H1 (cell line): ENCODE results near the gene SMIM13. TPM values are rescaled to one million over a fixed set of nuclear protein-coding genes. Genes with fewer than 3 reads are reported as not detected.

ENCODE experiments used
- CTCF ChIA-PET: fragments of 300-600 bp; sonication (Branson Sonifier 250); formaldehyde crosslinking; loops from one replicate; lab custom pipeline; 2021; ENCODE audit not compliant: partially characterized antibody; lab: Charles Lee
- POLR2A ChIA-PET: fragments of 300-600 bp; sonication (Branson Sonifier 250); formaldehyde crosslinking; loops from one replicate; lab custom pipeline; 2021; ENCODE audit warnings: inconsistent platforms; ENCODE audit not compliant: partially characterized antibody; lab: Charles Lee
- DNase-seq, 2 experiments: peaks; one replicate each; pipeline versions ENCODE4 v3.0.0 to v3.0.0-alpha.2; 2010 to 2022; ENCODE audit warnings: low spot score in 2 of 2, low read depth in 1 of 2, mixed read lengths in 1 of 2
- FAIRE-seq: peaks from 2 replicates; lab custom pipeline; 2011; peaks lifted over from hg19 to GRCh38; lab: Jason Lieb, UNC
- H2AFZ ChIP-seq: 2 replicates; pipeline ENCODE4 v1.8.1; 2012; ENCODE audit warnings: low read length, inconsistent platforms
- H2AK5ac ChIP-seq: 2 replicates; pipeline ENCODE4 v1.6.1; 2013; ENCODE audit warnings: low read depth, low read length
- H2BK120ac ChIP-seq: replicated peaks from 2 replicates; pipeline ENCODE3; 2013; ENCODE audit warnings: low read depth, low read length, inconsistent platforms
- H2BK12ac ChIP-seq: 2 replicates; pipeline ENCODE4 v1.6.1; 2013; ENCODE audit warnings: low read depth, low read length
- H2BK15ac ChIP-seq: 2 replicates; pipeline ENCODE4 v1.6.1; 2013; ENCODE audit warnings: low read length
- H2BK20ac ChIP-seq: 2 replicates; pipeline ENCODE4 v1.6.1; 2013; ENCODE audit warnings: low read length
- H2BK5ac ChIP-seq: 2 replicates; pipeline ENCODE4 v1.6.1; 2013; ENCODE audit warnings: low read depth, low read length
- H3K14ac ChIP-seq: 2 replicates; pipeline ENCODE4 v1.6.1; 2013; ENCODE audit warnings: inconsistent platforms; ENCODE audit not compliant: insufficient read length
- H3K18ac ChIP-seq: 2 replicates; pipeline ENCODE4 v1.6.1; 2013; ENCODE audit warnings: low read length; ENCODE audit errors: extremely low read depth
- H3K23ac ChIP-seq: 2 replicates; pipeline ENCODE4 v1.6.1; 2013; ENCODE audit warnings: inconsistent platforms; ENCODE audit not compliant: insufficient read length
- H3K23me2 ChIP-seq: 2 replicates; pipeline ENCODE4 v1.6.1; 2013; ENCODE audit warnings: low read depth, low read length
- H3K27ac ChIP-seq: 2 replicates; pipeline ENCODE4 v1.6.1; 2011; ENCODE audit warnings: low read depth, low read length, inconsistent platforms
- H3K27me3 ChIP-seq, 4 experiments: replicated peaks in 1 of 4; 1 replicate in 1 of 4; 2 replicates in 3 of 4; pipeline versions ENCODE4 v1.6.1 to v1.8.1; 2011 to 2013; ENCODE audit warnings: low read length in 3 of 4, mild to moderate bottlenecking in 3 of 4, inconsistent platforms in 2 of 4, mixed read lengths in 2 of 4, moderate library complexity in 1 of 4; ENCODE audit not compliant: control insufficient read depth in 3 of 4, insufficient read depth in 3 of 4; ENCODE audit errors: extremely low read depth in 1 of 4
- H3K36me3 ChIP-seq, 4 experiments: 2 replicates each; pipeline versions ENCODE4 v1.6.1 to v1.8.1; 2011 to 2013; ENCODE audit warnings: mild to moderate bottlenecking in 4 of 4, low read length in 3 of 4, moderate library complexity in 2 of 4, control low read depth in 1 of 4, inconsistent platforms in 1 of 4; ENCODE audit not compliant: insufficient read depth in 4 of 4, control insufficient read depth in 2 of 4
- H3K4ac ChIP-seq: replicated peaks from 2 replicates; pipeline ENCODE3; 2013; ENCODE audit warnings: low read length, low read depth, mixed read lengths, inconsistent platforms; ENCODE audit not compliant: insufficient read length
- H3K4me1 ChIP-seq, 4 experiments: replicated peaks in 1 of 4; 1 replicate in 1 of 4; 2 replicates in 3 of 4; pipeline versions ENCODE4 v1.6.1 to v1.8.1; 2011 to 2013; ENCODE audit warnings: low read length in 3 of 4, inconsistent platforms in 2 of 4, mixed read lengths in 1 of 4; ENCODE audit not compliant: insufficient read depth in 4 of 4, control insufficient read depth in 3 of 4
- H3K4me2 ChIP-seq, 2 experiments: 2 replicates each; pipeline versions ENCODE4 v1.6.1 to v1.8.1; 2011 to 2013; ENCODE audit warnings: low read depth in 2 of 2, low read length in 2 of 2, control low read depth in 1 of 2, inconsistent platforms in 1 of 2, mild to moderate bottlenecking in 1 of 2; ENCODE audit not compliant: insufficient read depth in 1 of 2
- H3K4me3 ChIP-seq, 4 experiments: fragments of 200-600, 300-600 bp in 1 of 4; sonication (generic), shearing (Covaris generic), sonication (Bioruptor Twin) in 1 of 4; 2 replicates each; pipeline versions ENCODE4 v1.5.1 to v1.8.1; 2011 to 2016; ENCODE audit warnings: low read length in 4 of 4, low read depth in 3 of 4, control low read depth in 2 of 4, inconsistent platforms in 2 of 4, mild to moderate bottlenecking in 2 of 4, mixed read lengths in 1 of 4, moderate library complexity in 1 of 4; ENCODE audit not compliant: insufficient read depth in 2 of 4; ENCODE audit errors: extremely low read depth in 1 of 4
- H3K56ac ChIP-seq: replicated peaks from 2 replicates; pipeline ENCODE3; 2013; ENCODE audit warnings: low read depth, mild to moderate bottlenecking, mixed read lengths, low read length, inconsistent platforms; ENCODE audit not compliant: insufficient read length
- H3K79me1 ChIP-seq: 2 replicates; pipeline ENCODE4 v1.6.1; 2013; ENCODE audit warnings: low read depth, low read length, control low read depth
- H3K79me2 ChIP-seq, 2 experiments: 2 replicates each; pipeline versions ENCODE4 v1.6.1 to v1.8.1; 2012 to 2013; ENCODE audit warnings: low read length in 2 of 2, mild to moderate bottlenecking in 2 of 2, inconsistent platforms in 1 of 2; ENCODE audit not compliant: insufficient read depth in 2 of 2, control insufficient read depth in 1 of 2
- H3K9ac ChIP-seq, 4 experiments: replicated peaks in 1 of 4; 1 replicate in 1 of 4; 2 replicates in 3 of 4; pipeline versions ENCODE4 v1.6.1 to v1.8.1; 2011 to 2013; ENCODE audit warnings: low read depth in 3 of 4, low read length in 3 of 4, control low read depth in 2 of 4, mild to moderate bottlenecking in 2 of 4, moderate library complexity in 2 of 4, inconsistent platforms in 1 of 4; ENCODE audit errors: extremely low read depth in 1 of 4
- H3K9me3 ChIP-seq, 2 experiments: 2 replicates each; pipeline versions ENCODE4 v1.6.1 to v1.8.1; 2012 to 2013; ENCODE audit warnings: mild to moderate bottlenecking in 2 of 2, moderate library complexity in 2 of 2, control low read depth in 1 of 2, inconsistent platforms in 1 of 2, low read depth in 1 of 2, low read length in 1 of 2, mixed read lengths in 1 of 2; ENCODE audit not compliant: insufficient read depth in 2 of 2
- H4K20me1 ChIP-seq, 2 experiments: replicated peaks in 1 of 2; 2 replicates each; pipeline versions ENCODE3 to v1.8.1; 2011 to 2013; ENCODE audit warnings: inconsistent platforms in 2 of 2, low read length in 2 of 2, mild to moderate bottlenecking in 1 of 2; ENCODE audit not compliant: insufficient read depth in 2 of 2, control insufficient read depth in 1 of 2
- H4K5ac ChIP-seq: 2 replicates; pipeline ENCODE4 v1.6.1; 2013; ENCODE audit warnings: low read length, low read depth, mixed read lengths, inconsistent platforms; ENCODE audit not compliant: insufficient read length
- H4K8ac ChIP-seq: 2 replicates; pipeline ENCODE4 v1.8.0; 2013; ENCODE audit warnings: mild to moderate bottlenecking, moderate library complexity, low read length, inconsistent platforms; ENCODE audit not compliant: insufficient read depth; ENCODE audit errors: extremely low read depth
- H4K91ac ChIP-seq: replicated peaks from 2 replicates; pipeline ENCODE3; 2013; ENCODE audit warnings: low read length, mixed read lengths, inconsistent platforms; ENCODE audit not compliant: insufficient read length
- ATF3 ChIP-seq: IDR thresholded peaks from 2 replicates; pipeline ENCODE4 v1.6.1; 2011; ENCODE audit warnings: low read depth, mild to moderate bottlenecking, low read length; ENCODE audit not compliant: insufficient read depth
- CHD1 ChIP-seq: IDR thresholded peaks from 2 replicates; pipeline ENCODE4 v1.6.1; 2012; ENCODE audit warnings: low read depth, low read length, improper control_type of control experiment
- EGR1 ChIP-seq: IDR thresholded peaks from 2 replicates; pipeline ENCODE4 v1.6.1; 2011; ENCODE audit warnings: low read depth, low read length, borderline replicate concordance
- EP300 ChIP-seq, 2 experiments: IDR thresholded peaks; 1 replicate in 1 of 2; 2 replicates in 1 of 2; pipeline ENCODE4 v1.6.1; 2011 to 2012; ENCODE audit warnings: low read depth in 2 of 2, low read length in 2 of 2, mild to moderate bottlenecking in 2 of 2, borderline replicate concordance in 1 of 2, inconsistent platforms in 1 of 2, moderate library complexity in 1 of 2
- EZH2 ChIP-seq: fragments of 200-600 bp; sonication (generic); IDR thresholded peaks from 2 replicates; pipeline ENCODE4 v1.7.1; 2012; ENCODE audit warnings: low read depth, mild to moderate bottlenecking, moderate library complexity, low read length, inconsistent platforms; ENCODE audit not compliant: severe bottlenecking
- KDM1A ChIP-seq: fragments of 200-600, 300-600 bp; sonication (generic); IDR thresholded peaks from 2 replicates; pipeline ENCODE4 v1.7.1; 2016; ENCODE audit warnings: mild to moderate bottlenecking, low read length, borderline replicate concordance
- KDM5A ChIP-seq: fragments of 200-600 bp; IDR thresholded peaks from 2 replicates; pipeline ENCODE4 v1.7.1; 2012; ENCODE audit warnings: mild to moderate bottlenecking, low read length, inconsistent platforms, mixed read lengths
- SP2 ChIP-seq: IDR thresholded peaks from 2 replicates; pipeline ENCODE4 v1.6.1; 2012; ENCODE audit warnings: mild to moderate bottlenecking, low read length, inconsistent platforms
- SUZ12 ChIP-seq: fragments of 200-600 bp; sonication (generic); IDR thresholded peaks from 2 replicates; pipeline ENCODE4 v1.6.1; 2012; ENCODE audit warnings: mild to moderate bottlenecking, inconsistent platforms, low read length, moderate library complexity, mixed read lengths
- TCF12 ChIP-seq: IDR thresholded peaks from 2 replicates; pipeline ENCODE4 v1.6.1; 2011; ENCODE audit warnings: low read depth, mild to moderate bottlenecking, low read length
- WGBS, 2 experiments: shearing (Covaris generic) in 1 of 2; methylation state at CpG; one replicate each; pipeline versions ENCODE4 v1.1.6 to v1.1.7; 2013 to 2015; ENCODE audit warnings: low lambda C conversion rate in 2 of 2, mixed read lengths in 2 of 2, inconsistent platforms in 1 of 2, low coverage in 1 of 2, missing lambda C conversion rate in 1 of 2; ENCODE audit not compliant: insufficient replicate concordance in 2 of 2, insufficient coverage in 1 of 2, insufficient read length in 1 of 2; ENCODE audit errors: extremely low coverage in 1 of 2, missing lambda C conversion rate in 1 of 2; 5-methylcytosine and 5-hydroxymethylcytosine counted together
- polyA plus RNA-seq, 7 experiments: library from polyadenylated mRNA; depleted of rRNA in 3 of 7; stranded (reverse) in 5 of 7; unstranded in 2 of 7; fragments of >200 nt in 5 of 7; fragments of 200-250 nt in 2 of 7; gene quantifications; 1 replicate in 5 of 7; 2 replicates in 1 of 7; 4 replicates in 1 of 7; pipeline versions ENCODE4 v1.2.1 to v1.2.3, GENCODE V29; 2011 to 2013; ENCODE audit warnings: missing spikeins in 2 of 7, mixed read lengths in 2 of 7
- total RNA-seq: library from RNA; stranded (reverse); fragmentation: NEBNext Ultra II Directional; extraction: Animal tissue kit (Norgen Biotek cat#: 25700); gene quantifications from 2 replicates; pipeline ENCODE4 v1.2.1, GENCODE V29; 2021

Gene SMIM13
- total and polyA plus RNA-seq, 2 of the 8 experiments (the other 6 are each of a cell fraction or from before 2014, with no cell fraction given) = 1.7 to 10.6 TPM

DNA sequence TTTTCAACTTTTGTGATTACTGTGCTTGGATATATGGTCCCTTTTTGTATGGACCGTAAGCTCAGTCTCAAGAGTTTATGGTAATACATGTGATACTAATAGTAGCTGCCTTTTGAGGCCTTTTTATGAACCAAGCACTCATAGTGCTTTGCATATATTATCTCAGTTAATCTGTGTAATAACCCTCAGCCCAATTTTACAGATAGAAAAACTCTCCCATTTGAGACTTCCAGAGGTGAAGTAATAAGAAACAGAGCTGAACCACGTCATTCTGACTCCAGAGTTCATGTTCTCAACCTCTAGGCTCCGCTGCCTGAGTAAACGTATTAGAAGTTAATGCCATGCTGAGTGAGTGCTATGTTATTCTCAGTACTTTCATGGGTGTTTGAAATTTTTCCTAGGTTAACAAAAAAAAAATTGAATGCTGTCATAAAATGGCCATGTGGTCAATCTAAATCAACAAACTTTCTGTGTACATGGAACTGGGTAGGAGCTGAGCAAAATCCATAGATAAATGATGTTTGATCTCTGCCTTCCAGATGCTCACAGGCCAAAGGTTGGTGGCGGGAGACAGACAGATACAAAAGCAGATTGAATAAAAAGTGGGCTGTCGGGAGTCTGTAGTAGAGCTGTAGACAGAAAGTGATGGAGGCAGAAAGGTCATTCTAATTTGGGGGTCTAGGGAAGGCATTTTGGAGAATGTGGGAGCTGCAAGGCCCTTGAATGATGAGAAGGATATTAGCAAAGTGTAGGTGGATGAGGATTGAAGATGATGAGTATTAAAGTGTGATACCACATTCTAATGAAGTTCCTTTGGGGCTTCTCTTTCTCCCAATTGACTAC lies 26.9 kb upstream of the SMIM13 start:
- Histone ChIP-seq H2AK5ac (no peak overlapping the region), H4K5ac (no peak overlapping the region), H3K79me2 (no peaks in the 10 kb centered on the region), H3K56ac (no peak overlapping the region), H2BK12ac (no peak overlapping the region), H3K27me3 (no peaks in the 10 kb centered on the region), H3K14ac (no peak overlapping the region), H4K8ac (no peak overlapping the region; the same call in 1 of the 2 replicates), H4K20me1 (no peaks in the 10 kb centered on the region), H2AFZ (no peak overlapping the region; the same call in 1 of the 2 replicates), H3K18ac (no peak overlapping the region), H3K36me3 (no peaks in the 10 kb centered on the region), H2BK120ac (no peak overlapping the region), H3K9ac (no peak overlapping the region), H2BK20ac (no peak overlapping the region), H3K27ac (no peak overlapping the region), H3K79me1 (no peaks in the 10 kb centered on the region), H2BK15ac (no peak overlapping the region), H3K4me2 (no peak overlapping the region), H3K23ac (no peak overlapping the region), H3K4me1 (no peaks in the 10 kb centered on the region), H3K23me2 (no peaks in the 10 kb centered on the region), H3K9me3 (no peaks in the 10 kb centered on the region), H3K4ac (no peak overlapping the region), H4K91ac (no peak overlapping the region), H3K4me3 (no peak overlapping the region), H2BK5ac (no peak overlapping the region)
- CTCF ChIA-PET = interaction anchor here (0.6 to 5.0 kb wide), 21 partner anchors 8 to 434 kb away, joined by 3 to 34 read pairs (median 3); no protein-coding TSS in a partner anchor
- FAIRE-seq (no peak), DNase-seq (no peak)
- WGBS, 2 experiments = 90% methylated on average over 6 of the region's 6 CpGs; no CpG with 5 or more reads in 1 of the 2 experiments
- POLR2A ChIA-PET = interaction anchor here (0.7 kb wide), 1 partner anchor 115 kb away, joined by 3 read pairs; no protein-coding TSS in a partner anchor
- no peak for TF ChIP-seq KDM5A
- TF ChIP-seq EGR1 = no peak
- TF ChIP-seq SP2 = no peak
- no peak for TF ChIP-seq KDM1A
- no peak for TF ChIP-seq EZH2
- no peak for TF ChIP-seq EP300 (IDR thresholded peaks at IDR 0.05; ENCODE audit: borderline replicate concordance in 1 of 2, low read depth in 2 of 2, low read length in 2 of 2)
- no peak for TF ChIP-seq SUZ12
- no peak for TF ChIP-seq CHD1
- TF ChIP-seq ATF3 = no peak
- TF ChIP-seq TCF12 = no peak
